ENCODE measurements around the gene ODAPH.
"Not testable (repeated sequence)": the region's sequence is repeated elsewhere in the genome, so short reads cannot be mapped to it uniquely, and the experiment has no call there.

DNA sequence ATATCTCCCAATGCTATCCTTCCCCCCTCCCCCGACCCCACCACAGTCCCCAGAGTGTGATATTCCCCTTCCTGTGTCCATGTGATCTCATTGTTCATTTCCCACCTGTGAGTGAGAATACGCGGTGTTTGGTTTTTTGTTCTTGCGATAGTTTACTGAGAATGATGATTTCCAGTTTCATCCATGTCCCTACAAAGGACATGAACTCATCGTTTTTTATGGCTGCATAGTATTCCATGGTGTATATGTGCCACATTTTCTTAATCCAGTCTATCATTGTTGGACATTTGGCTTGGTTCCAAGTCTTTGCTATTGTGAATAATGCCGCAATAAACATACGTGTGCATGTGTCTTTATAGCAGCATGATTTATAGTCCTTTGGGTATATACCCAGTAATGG is 36.4 kb upstream of the ODAPH start:
- TF ChIP-seq, protein P1, sequence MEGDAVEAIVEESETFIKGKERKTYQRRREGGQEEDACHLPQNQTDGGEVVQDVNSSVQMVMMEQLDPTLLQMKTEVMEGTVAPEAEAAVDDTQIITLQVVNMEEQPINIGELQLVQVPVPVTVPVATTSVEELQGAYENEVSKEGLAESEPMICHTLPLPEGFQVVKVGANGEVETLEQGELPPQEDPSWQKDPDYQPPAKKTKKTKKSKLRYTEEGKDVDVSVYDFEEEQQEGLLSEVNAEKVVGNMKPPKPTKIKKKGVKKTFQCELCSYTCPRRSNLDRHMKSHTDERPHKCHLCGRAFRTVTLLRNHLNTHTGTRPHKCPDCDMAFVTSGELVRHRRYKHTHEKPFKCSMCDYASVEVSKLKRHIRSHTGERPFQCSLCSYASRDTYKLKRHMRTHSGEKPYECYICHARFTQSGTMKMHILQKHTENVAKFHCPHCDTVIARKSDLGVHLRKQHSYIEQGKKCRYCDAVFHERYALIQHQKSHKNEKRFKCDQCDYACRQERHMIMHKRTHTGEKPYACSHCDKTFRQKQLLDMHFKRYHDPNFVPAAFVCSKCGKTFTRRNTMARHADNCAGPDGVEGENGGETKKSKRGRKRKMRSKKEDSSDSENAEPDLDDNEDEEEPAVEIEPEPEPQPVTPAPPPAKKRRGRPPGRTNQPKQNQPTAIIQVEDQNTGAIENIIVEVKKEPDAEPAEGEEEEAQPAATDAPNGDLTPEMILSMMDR (conservative IDR thresholded peaks at IDR 0.05 in 1 of 2, IDR thresholded peaks at IDR 0.05 in 1 of 2; ENCODE audit: extremely low read depth in 1 of 2, insufficient read depth in 1 of 2, low read depth in 1 of 2, low read length in 2 of 2) = not testable (repeated sequence)
- not testable (repeated sequence) for TF ChIP-seq EZH2 (IDR thresholded peaks at IDR 0.05; ENCODE audit: borderline replicate concordance, low read length)

Measured in mammary epithelial cell (primary cell).